Ishikawa (cell line): ENCODE data around the gene PCCA.
A peak's percentile ranks its signal among the peaks of the same experiment; 100 is the strongest.

Experiments
- CEBPB ChIP-seq: IDR thresholded peaks from 2 replicates; pipeline ENCODE4 v1.6.1; 2012
- CREB1 ChIP-seq: IDR thresholded peaks from 2 replicates; pipeline ENCODE4 v1.6.1; 2012; ENCODE audit warnings: low read depth
- EP300 ChIP-seq: IDR thresholded peaks from 2 replicates; pipeline ENCODE4 v1.6.1; 2012; ENCODE audit warnings: borderline replicate concordance
- MAX ChIP-seq: IDR thresholded peaks from 2 replicates; pipeline ENCODE4 v1.6.1; 2012
- NFIC ChIP-seq: IDR thresholded peaks from 2 replicates; pipeline ENCODE4 v1.6.1; 2012
- RAD21 ChIP-seq: IDR thresholded peaks from 2 replicates; pipeline ENCODE4 v1.6.1; 2012; ENCODE audit warnings: low read depth
- REST ChIP-seq: IDR thresholded peaks from 2 replicates; pipeline ENCODE4 v1.6.1; 2012; ENCODE audit warnings: low read depth, mild to moderate bottlenecking
- TAF1 ChIP-seq: IDR thresholded peaks from 2 replicates; pipeline ENCODE4 v1.6.1; 2012; ENCODE audit warnings: low read depth, mild to moderate bottlenecking
- TCF12 ChIP-seq: IDR thresholded peaks from 2 replicates; pipeline ENCODE4 v1.6.1; 2012; ENCODE audit warnings: low read depth
- TEAD4 ChIP-seq: IDR thresholded peaks from 2 replicates; pipeline ENCODE4 v1.6.1; 2012
- USF1 ChIP-seq: IDR thresholded peaks from 2 replicates; pipeline ENCODE4 v1.6.1; 2012
- YY1 ChIP-seq: IDR thresholded peaks from 2 replicates; pipeline ENCODE4 v1.6.1; 2012; ENCODE audit warnings: low read depth
- ZBTB7A ChIP-seq: IDR thresholded peaks from 2 replicates; pipeline ENCODE4 v1.6.1; 2012; ENCODE audit warnings: low read depth

- TF ChIP-seq MAX = peak; percentile 78
- peak; percentile 77; the same call in 1 of the 2 replicates for TF ChIP-seq EP300
- TF ChIP-seq TCF12 = peak; percentile 80
- TF ChIP-seq ZBTB7A = no peak
- no peak for TF ChIP-seq REST
- no peak for TF ChIP-seq TAF1
- no peak for TF ChIP-seq RAD21
- TF ChIP-seq NFIC = peak; percentile 51
- no peak for TF ChIP-seq CEBPB
- no peak for TF ChIP-seq CREB1
- no peak for TF ChIP-seq YY1
- peak; percentile 51; the same call in 1 of the 2 replicates for TF ChIP-seq TEAD4
- TF ChIP-seq USF1 = no peak
Measured at GRCh38 chr13:100439247-100439970, 350.5 kb downstream of the PCCA start.
